HG02610 (cell line): ENCODE results near the gene PDCL3.

Source experiments
- ATAC-seq: cut with Tn5 transposase; IDR thresholded peaks from one replicate; pipeline ENCODE4 v1.9.1; 2021; ENCODE audit warnings: mild to moderate bottlenecking, moderate library complexity; ENCODE audit not compliant: unreplicated experiment

PDCL3 gene

DNA sequence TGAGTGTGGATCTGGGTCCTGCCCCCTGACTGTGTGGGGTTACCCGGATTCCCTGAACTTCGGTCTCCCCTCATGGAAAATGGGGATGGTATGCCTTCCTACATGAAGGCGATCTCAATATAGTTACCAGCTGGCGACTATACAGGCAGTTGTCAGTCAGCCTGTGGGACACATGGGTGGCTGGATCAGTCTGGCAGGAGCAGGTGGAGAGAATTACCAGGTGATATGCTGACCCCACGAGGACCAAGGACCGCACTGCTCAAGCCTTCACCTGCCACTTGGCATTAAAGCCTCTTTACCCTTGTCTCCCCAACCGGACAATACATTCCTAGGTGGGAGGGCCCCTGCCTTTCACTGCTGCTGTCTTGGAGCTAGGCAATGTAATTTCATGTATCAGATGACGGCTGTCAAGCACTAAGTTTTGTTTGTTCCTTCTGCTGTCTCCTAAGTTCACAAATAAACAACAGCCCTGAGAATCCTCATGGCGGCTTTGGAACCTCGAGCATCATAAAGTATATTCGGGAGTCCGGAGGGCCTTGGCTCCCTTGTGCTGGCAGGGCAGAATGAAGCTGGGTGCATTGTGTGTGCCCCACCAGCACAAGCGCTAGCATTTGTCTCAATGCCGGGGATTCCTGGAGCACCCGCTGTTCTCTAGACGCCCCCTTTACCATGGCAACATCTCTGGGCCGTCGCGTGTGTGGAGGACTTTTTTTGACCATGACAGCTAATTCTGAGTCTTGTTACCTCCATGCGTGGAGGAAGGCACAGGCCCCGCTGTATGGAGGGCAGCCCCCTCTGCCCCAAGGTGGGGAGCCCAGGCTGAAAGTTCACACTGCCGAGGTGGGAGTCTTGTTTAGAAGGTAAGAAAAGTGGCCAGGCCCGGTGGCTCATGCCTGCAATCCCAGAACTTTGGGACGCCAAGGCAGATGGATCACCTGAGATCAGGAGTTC lies 48.6 kb downstream of the PDCL3 start:
- no peak for ATAC-seq

DNA sequence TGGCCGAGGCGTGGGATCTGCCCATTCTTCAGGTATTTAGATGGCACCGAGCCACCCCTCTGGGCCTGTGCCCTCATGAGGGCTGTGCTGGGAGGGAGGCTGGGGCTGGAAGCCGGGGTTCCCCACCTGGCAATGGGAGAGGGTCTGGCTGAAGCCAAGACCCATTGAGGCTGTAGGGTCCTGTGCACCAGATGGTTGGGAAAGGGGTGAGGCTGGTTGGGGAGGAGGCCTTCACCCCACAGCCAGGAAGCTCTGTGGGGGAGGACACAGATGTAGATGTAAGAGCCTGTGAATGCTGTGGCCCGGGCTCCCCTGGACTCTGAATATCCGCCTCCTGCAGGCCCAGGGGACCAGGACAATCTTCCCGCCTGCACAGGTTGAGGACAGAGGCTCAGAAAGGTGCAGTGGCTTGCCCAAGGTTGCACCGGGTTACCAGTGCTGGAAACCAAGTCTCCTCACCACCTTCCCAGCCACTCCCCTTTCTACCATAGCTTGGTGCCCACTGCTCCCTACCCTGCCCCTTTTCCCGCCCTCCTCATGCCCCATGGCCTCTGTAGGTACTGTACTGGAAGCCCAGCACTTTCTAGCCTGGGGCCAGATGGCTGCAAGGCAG lies 49.7 kb downstream of the PDCL3 start:
- no peak for ATAC-seq

- no peak for ATAC-seq
These were observed 50.9 kb downstream of the PDCL3 start for GRCh38 chr2:100613719-100614118.

DNA sequence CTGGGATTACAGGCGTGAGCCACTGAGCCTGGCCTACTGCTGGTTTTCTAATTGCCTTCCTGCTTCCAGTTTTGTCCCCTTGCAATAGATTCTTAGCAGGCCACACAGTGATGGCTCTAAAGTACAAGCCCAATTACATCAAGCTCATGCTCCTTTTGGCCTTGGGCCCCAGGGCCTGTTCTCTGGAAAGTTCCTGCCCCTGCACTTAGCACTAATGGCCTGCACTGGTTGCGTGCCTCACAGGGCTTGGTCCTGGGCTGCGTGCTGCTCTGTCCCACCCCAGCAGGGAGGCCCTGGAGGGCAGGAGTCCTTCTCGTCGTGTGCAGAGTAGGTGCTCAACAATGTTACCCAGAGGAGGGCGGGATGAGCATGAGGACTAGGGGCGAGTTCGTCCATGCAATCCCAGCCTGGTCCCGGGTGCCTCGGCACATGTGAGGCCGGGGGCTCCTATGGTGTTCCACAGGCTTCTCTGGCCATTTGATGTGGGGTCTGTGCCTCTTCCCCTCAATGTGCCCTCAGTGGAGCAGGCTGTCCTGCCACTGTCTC lies 51.7 kb downstream of the PDCL3 start:
- ATAC-seq: no peak

DNA sequence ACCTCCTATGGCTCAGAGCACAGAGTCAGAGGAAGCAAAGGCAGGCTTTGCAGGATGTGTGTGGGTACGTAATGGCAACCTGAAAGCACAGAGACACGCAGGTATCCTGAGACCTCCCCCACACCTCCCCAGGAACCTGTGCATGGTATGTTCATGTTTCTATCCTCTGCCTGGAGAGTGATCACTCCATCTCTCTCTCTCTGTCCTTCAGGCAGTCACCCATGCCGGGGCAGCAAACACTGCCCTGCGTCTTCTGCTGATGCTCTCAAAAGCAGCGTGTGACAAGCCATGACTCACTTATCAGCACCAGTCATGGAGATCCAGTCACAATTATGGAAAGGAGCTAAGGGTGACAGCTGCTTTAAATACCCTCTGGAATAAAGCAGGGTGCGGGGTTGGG lies 52.7 kb downstream of the PDCL3 start:
- no peak for ATAC-seq

- no peak for ATAC-seq
These were observed 53.1 kb downstream of the PDCL3 start for GRCh38 chr2:100615886-100616285.

- no peak for ATAC-seq
These were observed 54.1 kb downstream of the PDCL3 start for GRCh38 chr2:100616841-100617390.

DNA sequence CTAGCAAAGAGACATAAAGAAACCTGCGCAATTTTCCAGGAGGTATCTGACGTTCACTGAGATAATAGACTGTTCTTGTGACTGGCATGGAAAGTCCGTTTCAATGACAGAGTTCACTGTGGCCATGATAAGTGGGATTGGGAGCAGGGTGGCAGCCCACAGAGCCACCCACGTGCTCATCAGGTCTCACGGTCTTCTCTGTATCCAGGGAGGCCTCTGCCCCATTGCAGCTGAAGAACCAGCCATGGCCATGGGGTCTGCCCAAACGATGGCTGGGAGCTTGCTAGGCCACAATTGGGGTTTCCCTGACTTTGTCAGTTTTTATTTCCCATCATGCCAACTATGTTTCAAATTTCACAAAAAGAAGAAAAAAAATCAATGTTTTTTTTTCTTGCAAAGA lies 57.2 kb downstream of the PDCL3 start:
- no peak for ATAC-seq

DNA sequence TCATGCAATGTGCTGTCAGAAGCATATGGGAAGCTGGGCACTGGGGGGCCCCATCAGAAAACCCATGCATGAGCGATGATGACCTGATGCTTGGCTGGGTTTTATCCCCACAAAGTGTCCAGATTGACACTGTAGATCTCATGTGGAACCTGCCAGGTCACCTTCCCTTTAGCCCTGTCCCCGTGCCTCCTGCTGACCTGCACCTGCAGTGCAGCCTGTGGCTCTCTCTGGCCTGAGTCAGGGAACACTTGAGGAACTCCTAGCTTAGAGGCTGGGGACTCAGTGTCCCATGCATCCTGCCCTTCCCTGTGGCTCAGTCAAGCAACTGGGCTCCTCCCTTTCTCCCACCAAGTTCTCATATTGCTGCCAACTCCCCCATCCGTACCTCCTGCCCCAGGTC lies 57.7 kb downstream of the PDCL3 start:
- no peak for ATAC-seq

DNA sequence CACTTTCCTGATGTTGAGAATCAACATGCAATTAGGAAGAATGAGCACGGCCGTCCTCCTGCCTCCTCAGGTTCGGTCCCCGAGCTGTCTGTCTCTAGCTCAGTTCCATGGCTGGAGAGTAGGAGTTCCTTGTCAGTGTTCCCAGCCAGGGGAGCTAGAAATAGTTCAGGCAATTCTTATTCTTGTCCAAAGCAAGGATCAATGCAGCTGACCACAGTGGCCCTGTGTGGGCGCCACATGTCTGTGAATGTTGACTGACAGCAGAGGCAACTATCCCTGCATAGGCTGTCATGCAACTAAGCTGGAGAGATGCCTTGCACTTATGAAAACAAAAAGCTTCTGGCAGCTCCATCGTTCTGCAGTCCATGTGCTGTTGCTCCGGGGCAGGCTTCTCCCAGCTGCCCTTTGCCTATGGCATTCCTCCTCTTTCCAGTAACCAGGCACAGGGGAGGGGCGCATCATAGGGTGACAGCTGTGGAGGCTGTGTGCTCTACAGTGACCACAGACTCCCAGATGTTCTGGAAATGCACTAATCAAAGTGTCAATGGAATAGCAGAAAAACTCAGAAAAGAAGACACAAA lies 58.7 kb downstream of the PDCL3 start:
- no peak for ATAC-seq

DNA sequence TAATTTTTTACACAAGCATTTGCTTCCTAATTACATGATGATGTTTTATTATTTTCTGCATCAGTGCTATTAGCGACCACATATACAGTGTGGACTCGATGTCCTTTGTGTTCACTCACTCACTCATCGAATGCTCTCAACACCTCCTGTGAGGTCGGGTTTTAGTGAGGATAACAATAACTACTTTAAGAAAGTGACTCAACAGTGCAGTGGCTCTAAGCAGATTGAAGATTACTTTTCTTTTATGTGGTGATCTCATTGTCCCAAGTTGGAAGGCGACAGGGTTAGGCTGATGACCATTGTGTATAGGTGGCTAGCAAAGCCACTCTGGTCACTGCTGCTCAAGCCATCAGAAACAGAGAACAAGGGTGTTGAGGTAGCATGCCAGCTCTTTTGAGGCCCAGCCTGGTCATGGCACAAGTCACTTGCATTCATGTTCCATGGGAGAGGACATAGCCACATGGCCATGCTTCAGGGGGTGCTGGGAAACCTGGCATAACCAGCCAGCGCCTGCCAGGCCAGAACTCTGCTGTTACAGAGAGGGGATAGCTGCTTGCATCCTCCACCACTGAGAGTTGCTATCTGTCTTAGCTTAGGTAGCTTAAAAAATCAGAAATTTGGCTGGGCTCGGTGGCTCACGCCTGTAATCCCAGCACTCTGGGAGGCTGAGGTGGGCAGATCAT lies 60.4 kb downstream of the PDCL3 start:
- no peak for ATAC-seq

- no peak for ATAC-seq
These were observed 61.1 kb downstream of the PDCL3 start for GRCh38 chr2:100623930-100624329.

- no peak for ATAC-seq
These were observed 61.7 kb downstream of the PDCL3 start for GRCh38 chr2:100624536-100624935.

DNA sequence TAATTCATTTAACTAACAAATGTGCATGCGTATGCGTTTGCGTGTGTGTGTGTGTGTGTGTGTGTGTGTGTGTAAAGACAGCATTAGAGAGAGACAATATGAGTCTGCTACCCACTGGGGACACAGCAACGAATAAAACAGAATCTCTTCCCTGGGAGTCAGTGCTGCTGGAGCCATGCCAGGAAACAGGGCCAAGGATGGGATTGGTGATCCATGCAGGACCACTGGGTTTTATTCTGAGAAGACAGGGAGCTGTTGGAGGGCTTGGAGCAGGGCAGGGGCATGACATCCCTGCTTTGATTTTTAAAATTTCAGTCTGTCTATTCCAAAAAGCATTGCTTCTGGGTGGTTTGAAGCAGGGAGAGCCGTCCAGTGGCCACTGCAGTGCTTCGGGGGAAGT lies 62.9 kb downstream of the PDCL3 start:
- ATAC-seq: no peak
